ENCODE data around the gene SHD. TPM values are rescaled to one million over a fixed set of nuclear protein-coding genes. Genes with fewer than 3 reads are reported as not detected.

SHD gene
- total RNA-seq, 1 experiment from 2014 or later: 2.0 TPM

Other genes starting within 250 kb of the SHD start
- gene ZBTB7A, start 212.4 kb upstream of the SHD start, total RNA-seq (2021; ENCODE audit: unreplicated experiment): 49.5 TPM
- 186 TPM for gene MAP2K2, start 155.1 kb upstream of the SHD start, total RNA-seq (2021; ENCODE audit: unreplicated experiment)
- 0.25 TPM for gene CREB3L3, start 125.6 kb upstream of the SHD start, total RNA-seq (2021; ENCODE audit: unreplicated experiment)
- 36.3 TPM for gene SIRT6, start 96.7 kb upstream of the SHD start, total RNA-seq (2021; ENCODE audit: unreplicated experiment)
- 1.7 TPM for gene ANKRD24, start 96.6 kb upstream of the SHD start, total RNA-seq (2021; ENCODE audit: unreplicated experiment)
- 1.2 TPM for gene EBI3, start 49.7 kb upstream of the SHD start, total RNA-seq (2021; ENCODE audit: unreplicated experiment)
- 26.9 TPM for gene YJU2, start 32.2 kb upstream of the SHD start, total RNA-seq (2021; ENCODE audit: unreplicated experiment)
- not detected for gene TMIGD2, start 23.1 kb downstream of the SHD start, total RNA-seq (2021; ENCODE audit: unreplicated experiment)
- gene FSD1, start 25.3 kb downstream of the SHD start, total RNA-seq (2021; ENCODE audit: unreplicated experiment): 20.1 TPM
- 2.1 TPM for gene STAP2, start 59.6 kb downstream of the SHD start, total RNA-seq (2021; ENCODE audit: unreplicated experiment)
- gene MPND, start 64.3 kb downstream of the SHD start, total RNA-seq (2021; ENCODE audit: unreplicated experiment): 24.3 TPM
- 86.0 TPM for gene SH3GL1, start 121.3 kb downstream of the SHD start, total RNA-seq (2021; ENCODE audit: unreplicated experiment)
- gene CHAF1A, start 123.4 kb downstream of the SHD start, total RNA-seq (2021; ENCODE audit: unreplicated experiment): 69.9 TPM
- gene UBXN6, start 178.5 kb downstream of the SHD start, total RNA-seq (2021; ENCODE audit: unreplicated experiment): 76.5 TPM
- 75.2 TPM for gene HDGFL2, start 193.0 kb downstream of the SHD start, total RNA-seq (2021; ENCODE audit: unreplicated experiment)
- gene PLIN4, start 239.2 kb downstream of the SHD start, total RNA-seq (2021; ENCODE audit: unreplicated experiment): 2.3 TPM

Measured in HCT116 (cell line).